GM19372 (cell line): ENCODE results near the gene IDS.
"Not testable (repeated sequence)": the region's sequence is repeated elsewhere in the genome, so short reads cannot be mapped to it uniquely, and the experiment has no call there.

ENCODE experiments used
- ATAC-seq: cut with Tn5 transposase; IDR thresholded peaks from one replicate; pipeline ENCODE4 v1.9.1; 2021; ENCODE audit warnings: mild to moderate bottlenecking, low read depth, moderate library complexity; ENCODE audit not compliant: unreplicated experiment

The IDS gene

GRCh38 chrX:149531599-149531998 lies 26.5 kb upstream of the IDS start:
- peak; percentile 59 for ATAC-seq

DNA sequence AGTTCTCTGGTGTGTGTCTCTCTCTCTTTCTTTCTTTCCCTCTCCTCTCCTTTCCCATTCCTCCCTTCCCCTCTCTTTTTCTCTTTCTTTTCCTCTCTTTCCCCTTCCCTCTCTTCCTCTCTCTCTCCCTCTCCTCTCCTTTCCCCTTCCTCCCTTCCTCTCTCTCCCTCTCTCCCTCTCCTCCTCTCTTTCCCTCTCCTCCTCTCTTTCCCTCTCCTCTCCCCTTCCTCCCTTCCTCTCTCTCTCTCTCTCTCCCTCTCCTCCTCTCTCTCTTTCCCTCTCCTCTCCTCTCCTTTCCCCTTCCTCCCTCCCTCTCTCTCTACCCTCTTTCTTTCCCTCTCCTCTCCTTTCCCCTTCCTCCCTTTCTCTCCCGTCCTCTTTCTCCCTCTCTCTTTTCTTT lies 23.3 kb upstream of the IDS start:
- no peak for ATAC-seq

GRCh38 chrX:149527705-149528104 lies 22.6 kb upstream of the IDS start:
- ATAC-seq: no peak

DNA sequence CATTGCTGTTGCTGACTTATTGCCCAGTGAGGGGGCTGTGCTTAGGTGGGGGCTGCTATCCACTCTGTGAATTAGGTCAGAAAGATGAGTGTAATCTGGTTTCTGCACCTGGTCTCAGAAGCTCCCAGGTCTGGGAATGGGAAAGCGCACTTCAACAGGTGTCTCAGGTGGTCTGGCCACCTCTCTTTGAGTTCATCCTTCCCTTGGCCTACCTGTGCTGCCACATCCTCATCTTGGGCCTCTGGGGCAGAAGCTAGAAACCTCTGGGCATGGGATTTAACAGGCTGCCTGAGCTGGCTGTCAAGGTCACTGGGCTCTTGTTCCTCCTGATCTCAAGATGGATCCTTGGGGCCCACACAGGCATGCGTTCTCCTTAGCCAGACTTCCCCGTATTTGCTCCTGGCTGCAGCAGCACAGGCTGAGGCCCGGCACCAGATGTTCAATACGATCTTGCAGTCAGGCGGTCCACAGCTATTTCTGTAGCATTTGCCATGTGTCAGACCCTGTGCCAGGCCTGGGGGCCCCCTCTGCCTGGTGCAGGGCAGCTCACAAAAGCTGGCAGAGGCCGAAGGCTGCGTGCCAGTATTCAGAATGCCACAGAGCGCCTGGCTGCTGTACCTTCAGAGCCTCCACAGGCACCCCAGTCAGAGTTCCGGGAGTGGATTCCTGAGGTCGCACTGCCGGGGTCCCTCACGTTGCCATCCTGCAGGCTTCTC lies 21.4 kb upstream of the IDS start:
- not testable (repeated sequence) for ATAC-seq

GRCh38 chrX:149525903-149526302 lies 20.8 kb upstream of the IDS start:
- ATAC-seq: peak; percentile 44

GRCh38 chrX:149525389-149525788 lies 20.3 kb upstream of the IDS start:
- peak; percentile 85 for ATAC-seq

- ATAC-seq: no peak
These were observed 17.8 kb upstream of the IDS start for GRCh38 chrX:149522916-149523315.

GRCh38 chrX:149521438-149521837 lies 16.3 kb upstream of the IDS start:
- no peak for ATAC-seq

- not testable (repeated sequence) for ATAC-seq
These were observed 15.7 kb upstream of the IDS start for GRCh38 chrX:149520636-149521277.

DNA sequence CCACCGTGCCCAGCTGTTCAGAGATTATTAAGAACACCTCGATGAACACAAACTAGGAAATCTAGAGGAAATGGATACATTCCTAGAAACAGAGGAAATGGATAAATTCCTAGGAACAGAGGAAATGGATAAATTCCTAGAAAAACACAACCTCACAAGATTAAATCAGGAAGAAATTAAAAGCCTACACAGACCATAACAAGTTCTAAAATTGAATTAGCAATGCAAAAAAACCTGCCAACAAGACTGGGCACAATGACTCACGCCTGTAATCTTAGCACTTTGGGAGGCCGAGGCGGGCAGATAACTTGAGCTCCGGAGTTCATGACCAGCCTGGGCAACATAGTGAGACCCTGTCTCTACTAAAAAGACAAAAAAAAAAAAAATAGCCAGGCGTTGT lies 13.1 kb upstream of the IDS start:
- ATAC-seq: no peak

- no peak for ATAC-seq
These were observed 12.2 kb upstream of the IDS start for GRCh38 chrX:149517308-149517707.

DNA sequence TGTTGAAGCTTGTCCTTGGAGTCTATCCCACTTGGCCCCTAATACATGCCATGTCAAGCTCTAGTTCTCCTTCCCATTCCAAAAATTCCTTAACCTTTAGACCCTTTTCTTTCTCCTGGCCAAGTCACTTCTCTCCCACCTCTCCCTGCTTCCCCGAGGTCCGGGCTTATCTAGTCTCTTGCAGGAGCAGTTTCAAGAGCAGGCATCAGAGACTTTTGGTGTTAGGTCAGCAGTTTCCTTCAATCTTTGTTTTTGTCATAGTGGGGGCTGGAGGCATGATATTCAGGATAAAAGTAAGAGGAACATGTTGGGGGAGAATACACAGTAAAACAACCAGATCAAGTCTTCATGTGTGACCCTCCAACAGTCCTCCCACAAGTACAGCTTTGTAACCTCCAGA lies 11.5 kb upstream of the IDS start:
- ATAC-seq: no peak

- no peak for ATAC-seq
These were observed 11.0 kb upstream of the IDS start for GRCh38 chrX:149515954-149516602.

GRCh38 chrX:149513825-149514428 lies 8.8 kb upstream of the IDS start:
- ATAC-seq: no peak

- ATAC-seq: peak; percentile 84
These were observed 7.2 kb upstream of the IDS start for GRCh38 chrX:149512225-149512885.

DNA sequence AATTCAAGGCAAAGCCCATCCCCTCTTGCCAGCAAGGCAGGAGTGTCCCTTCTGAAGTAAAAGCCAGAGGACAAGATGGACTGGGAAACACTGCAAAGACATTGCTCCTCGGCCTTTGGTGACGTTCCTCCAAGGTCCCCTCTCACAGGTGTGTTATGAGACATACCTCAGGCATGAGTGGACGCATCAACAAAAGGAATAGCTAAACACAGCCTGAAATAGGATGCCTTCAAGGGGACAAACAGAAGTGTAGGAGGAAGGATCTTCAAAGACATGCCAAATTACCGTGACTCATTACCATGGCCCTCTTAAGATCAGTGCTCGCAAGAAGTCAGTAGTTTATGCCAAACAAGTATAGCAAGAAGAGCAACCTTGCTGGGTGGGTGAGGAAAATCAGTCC lies 6.0 kb upstream of the IDS start:
- no peak for ATAC-seq

GRCh38 chrX:149510386-149510785 lies 5.3 kb upstream of the IDS start:
- no peak for ATAC-seq

- ATAC-seq: no peak
These were observed 3.4 kb upstream of the IDS start for GRCh38 chrX:149508467-149508866.

DNA sequence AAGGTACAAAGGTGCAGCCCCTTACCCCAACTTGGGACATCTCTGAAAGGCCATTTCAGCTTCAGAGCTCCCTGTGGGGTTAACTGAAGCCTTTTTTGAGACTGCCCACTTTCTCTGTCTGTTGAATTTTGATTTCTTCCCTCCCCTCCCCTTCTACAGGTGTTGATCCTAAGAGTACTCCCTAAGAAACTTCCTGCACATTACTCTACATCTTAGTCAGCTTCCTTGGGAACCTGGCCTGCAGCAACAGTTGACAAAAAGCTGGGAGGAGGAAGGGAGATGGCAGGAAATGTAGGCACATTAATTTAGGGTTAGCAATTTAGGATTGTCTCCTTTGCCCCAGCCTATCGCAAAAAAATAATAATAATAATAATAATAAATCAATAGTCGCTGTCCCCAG lies 1.2 kb upstream of the IDS start:
- ATAC-seq: no peak

DNA sequence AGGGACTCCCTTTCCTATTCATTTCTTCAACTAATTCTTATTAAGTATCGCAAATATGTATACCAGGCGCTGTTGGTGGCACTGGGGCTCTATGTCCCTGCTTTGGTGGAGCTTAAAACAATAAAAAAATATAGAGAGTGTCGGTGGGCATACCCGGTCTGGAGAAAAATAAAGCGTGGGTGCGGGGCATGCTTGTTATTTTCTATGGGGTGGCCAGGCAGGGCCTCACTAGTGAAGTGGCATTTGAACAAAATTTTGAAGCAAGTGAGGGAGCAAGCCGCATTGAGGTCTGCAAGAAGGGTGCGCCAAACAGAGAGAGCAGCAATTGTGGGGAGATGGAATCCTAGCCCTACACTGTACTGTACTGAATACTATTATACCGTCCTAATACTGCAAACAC lies 565 bp upstream of the IDS start:
- ATAC-seq: no peak
